Stomach smooth muscle (tissue), 2 donors: ENCODE results near the gene RUFY1.
A peak's percentile ranks its signal among the peaks of the same experiment; 100 is the strongest.
"Not testable (repeated sequence)": the region's sequence is repeated elsewhere in the genome, so short reads cannot be mapped to it uniquely, and the experiment has no call there.

Experiments used
- H3K27ac ChIP-seq: one replicate; pipeline ENCODE4 v1.7.0; 2013; ENCODE audit warnings: mild to moderate bottlenecking, low read length, inconsistent platforms
- H3K27me3 ChIP-seq, 2 donors: one replicate each; pipeline ENCODE4 v1.7.0; 2013; ENCODE audit warnings: low read length in 2 of 2; ENCODE audit not compliant: insufficient read depth in 2 of 2, control insufficient read depth in 1 of 2
- H3K36me3 ChIP-seq, 2 donors: one replicate each; pipeline ENCODE4 v1.7.0; 2013; ENCODE audit warnings: low read length in 2 of 2; ENCODE audit not compliant: control insufficient read depth in 2 of 2, insufficient read depth in 2 of 2
- H3K4me1 ChIP-seq: one replicate; pipeline ENCODE4 v1.7.0; 2013; ENCODE audit warnings: low read length; ENCODE audit not compliant: control insufficient read depth, insufficient read depth
- H3K4me3 ChIP-seq, 2 donors: one replicate each; pipeline ENCODE4 v1.7.0; 2013; ENCODE audit warnings: low read length in 2 of 2
- H3K9ac ChIP-seq, 2 donors: one replicate each; pipeline ENCODE4 v1.7.0; 2013; ENCODE audit warnings: low read length in 2 of 2, mild to moderate bottlenecking in 1 of 2
- H3K9me3 ChIP-seq, 2 donors: one replicate each; pipeline ENCODE4 v1.7.0; 2013; ENCODE audit warnings: low read length in 2 of 2; ENCODE audit not compliant: control insufficient read depth in 2 of 2
- donor health status: healthy.
- donor health status: Pancreatic carcinoma.

RUFY1 gene

GRCh38 chr5:179644766-179645165 is 94.4 kb downstream of the RUFY1 start:
- not testable (repeated sequence) for H3K27me3 ChIP-seq, H3K4me3 ChIP-seq, H3K9me3 ChIP-seq, H3K27ac ChIP-seq, H3K36me3 ChIP-seq, H3K4me1 ChIP-seq, H3K9ac ChIP-seq

GRCh38 chr5:179648410-179648809 is 98.1 kb downstream of the RUFY1 start:
- Histone ChIP-seq H3K36me3 (no peaks in the 10 kb centered on the region), H3K4me3 (no peak overlapping the region), H3K4me1 (no peaks in the 10 kb centered on the region), H3K9me3 (no peaks in the 10 kb centered on the region), H3K9ac (no peak overlapping the region), H3K27ac (no peak overlapping the region), H3K27me3 (no peaks in the 10 kb centered on the region)

GRCh38 chr5:179649166-179649703 is 98.9 kb downstream of the RUFY1 start:
- not testable (repeated sequence) for H3K4me1 ChIP-seq, H3K9me3 ChIP-seq, H3K9ac ChIP-seq, H3K27me3 ChIP-seq, H3K4me3 ChIP-seq, H3K36me3 ChIP-seq, H3K27ac ChIP-seq

- H3K9ac ChIP-seq, H3K4me1 ChIP-seq, H3K4me3 ChIP-seq: not testable (repeated sequence)
Measured at GRCh38 chr5:179650245-179650644, 99.9 kb downstream of the RUFY1 start.

GRCh38 chr5:179653135-179653534 is 102.8 kb downstream of the RUFY1 start:
- not testable (repeated sequence) for H3K9ac ChIP-seq, H3K36me3 ChIP-seq, H3K4me1 ChIP-seq, H3K27me3 ChIP-seq, H3K4me3 ChIP-seq, H3K9me3 ChIP-seq, H3K27ac ChIP-seq

More at GRCh38 chr5:179650245-179650644, 99.9 kb downstream of the RUFY1 start:
- not testable (repeated sequence) for H3K27me3 ChIP-seq, H3K36me3 ChIP-seq, H3K9me3 ChIP-seq, H3K27ac ChIP-seq

- not testable (repeated sequence) for H3K36me3 ChIP-seq, H3K9ac ChIP-seq, H3K27me3 ChIP-seq, H3K4me3 ChIP-seq, H3K4me1 ChIP-seq, H3K9me3 ChIP-seq, H3K27ac ChIP-seq
Measured at GRCh38 chr5:179657302-179658178, 107.2 kb downstream of the RUFY1 start.

GRCh38 chr5:179658179-179658856 is 108.0 kb downstream of the RUFY1 start:
- H3K27me3 ChIP-seq, H3K9me3 ChIP-seq, H3K27ac ChIP-seq, H3K4me1 ChIP-seq, H3K36me3 ChIP-seq: not testable (repeated sequence)
- H3K4me3 ChIP-seq, result peak overlapping the region; percentile 76 to 84
- peak overlapping the region; percentile 68 for H3K9ac ChIP-seq
